ENCODE results near the gene HOXA11.

Gene HOXA11

GRCh38 chr7:27180431-27181420 is 4.3 kb downstream of the HOXA11 start:
- no peak for DNase-seq

GRCh38 chr7:27179503-27180430 is 5.3 kb downstream of the HOXA11 start:
- peak; percentile 81 to 91 (median 89) for DNase-seq

- DNase-seq = no peak
Measured at GRCh38 chr7:27179030-27179429, 6.0 kb downstream of the HOXA11 start.

GRCh38 chr7:27178366-27178765 is 6.7 kb downstream of the HOXA11 start:
- no peak for DNase-seq

GRCh38 chr7:27177795-27178320 is 7.2 kb downstream of the HOXA11 start:
- DNase-seq = no peak

- DNase-seq = no peak
Measured at GRCh38 chr7:27176962-27177794, 7.9 kb downstream of the HOXA11 start.

- DNase-seq = no peak
Measured at GRCh38 chr7:27176524-27176845, 8.5 kb downstream of the HOXA11 start.

- DNase-seq = no peak
Measured at GRCh38 chr7:27175626-27176523, 9.2 kb downstream of the HOXA11 start.

GRCh38 chr7:27174874-27175625 is 10.0 kb downstream of the HOXA11 start:
- DNase-seq = no peak

- DNase-seq = no peak
Measured at GRCh38 chr7:27173956-27174873, 10.8 kb downstream of the HOXA11 start, which contains the start of gene HOXA10. HOXA10 (minus strand) TSS chr7:27174320; CDS start chr7:27174306, 14 bp downstream.

GRCh38 chr7:27173511-27173955 is 11.5 kb downstream of the HOXA11 start:
- DNase-seq = peak; percentile 69 to 83 (median 77)

GRCh38 chr7:27172823-27173510 is 12.1 kb downstream of the HOXA11 start:
- DNase-seq = peak in 1 of 3 donors; percentile 30

GRCh38 chr7:27172315-27172774 is 12.7 kb downstream of the HOXA11 start:
- DNase-seq = no peak

- peak in 1 of 3 donors; percentile 27 for DNase-seq
Measured at GRCh38 chr7:27171637-27172314, 13.3 kb downstream of the HOXA11 start.

GRCh38 chr7:27171325-27171636 is 13.8 kb downstream of the HOXA11 start:
- DNase-seq = no peak

- DNase-seq = no peak
Measured at GRCh38 chr7:27170426-27171324, 14.4 kb downstream of the HOXA11 start.

All from suppressor macrophage treated with lipopolysaccharide for 1 hour (primary cell).